EH (cell line): ENCODE measurements around the gene TALDO1.
A peak's percentile ranks its signal among the peaks of the same experiment; 100 is the strongest.
"Not testable (repeated sequence)": the region's sequence is repeated elsewhere in the genome, so short reads cannot be mapped to it uniquely, and the experiment has no call there.

Source experiments
- DNase-seq: peaks from one replicate; pipeline ENCODE4 v3.0.0-alpha.2; 2015; ENCODE audit warnings: low read depth

TALDO1 gene

GRCh38 chr11:737366-737765, 9.9 kb upstream of the TALDO1 start:
- no peak for DNase-seq

- DNase-seq = not testable (repeated sequence)
These were observed 9.4 kb upstream of the TALDO1 start for GRCh38 chr11:737899-738298.

- DNase-seq = no peak
These were observed 5.1 kb upstream of the TALDO1 start for GRCh38 chr11:742156-742546.

GRCh38 chr11:742571-743201, 4.6 kb upstream of the TALDO1 start:
- no peak for DNase-seq

GRCh38 chr11:745428-745827, 1.8 kb upstream of the TALDO1 start:
- no peak for DNase-seq

- peak; percentile 26 for DNase-seq
These were observed 741 bp upstream of the TALDO1 start for GRCh38 chr11:746289-747157.

GRCh38 chr11:748007-748359, 719 bp downstream of the TALDO1 start:
- peak; percentile 50 for DNase-seq

GRCh38 chr11:749731-750130, 2.5 kb downstream of the TALDO1 start:
- DNase-seq = no peak

- DNase-seq = no peak
These were observed 13.0 kb downstream of the TALDO1 start for GRCh38 chr11:760236-760635.

GRCh38 chr11:761526-762108, 14.4 kb downstream of the TALDO1 start:
- no peak for DNase-seq

- peak; percentile 90 for DNase-seq
These were observed 15.3 kb downstream of the TALDO1 start for GRCh38 chr11:762421-763072.

GRCh38 chr11:763073-763463, 15.8 kb downstream of the TALDO1 start:
- no peak for DNase-seq

- DNase-seq = no peak
These were observed 16.5 kb downstream of the TALDO1 start for GRCh38 chr11:763549-764321.

GRCh38 chr11:764322-765024, 17.2 kb downstream of the TALDO1 start:
- no peak for DNase-seq

GRCh38 chr11:765025-765801, 17.9 kb downstream of the TALDO1 start:
- peak; percentile 60 for DNase-seq

GRCh38 chr11:765802-766091, 18.5 kb downstream of the TALDO1 start:
- no peak for DNase-seq

- no peak for DNase-seq
These were observed 19.1 kb downstream of the TALDO1 start for GRCh38 chr11:766106-766935.

GRCh38 chr11:766936-767210, 19.6 kb downstream of the TALDO1 start:
- no peak for DNase-seq

GRCh38 chr11:767238-767637, 20.0 kb downstream of the TALDO1 start:
- no peak for DNase-seq
